Naive thymus-derived CD4-positive, alpha-beta T cell (primary cell): ENCODE results near the gene GPR33. TPM values are rescaled to one million over a fixed set of nuclear protein-coding genes. Genes with fewer than 3 reads are reported as not detected.

Experiments
- ATAC-seq: fragments of 150-1000 bp; cut with Tn5 transposase; 2 replicates; pipeline ENCODE4 v1.10.0; 2021; ENCODE audit warnings: mild to moderate bottlenecking, moderate library complexity
- CTCF ChIA-PET: fragments of 350-600 bp; sonication (Branson Sonifier 250); formaldehyde crosslinking; loops from one replicate; lab custom pipeline; 2021; ENCODE audit warnings: antibody characterized with exemption; lab: Charles Lee
- POLR2A ChIA-PET: fragments of 350-600 bp; sonication (Branson Sonifier 250); formaldehyde crosslinking; loops from one replicate; lab custom pipeline; 2021; ENCODE audit warnings: antibody characterized with exemption, inconsistent platforms; lab: Charles Lee
- DNase-seq, 9 donors: peaks; one replicate each; pipeline versions ENCODE4 v3.0.0 to v3.0.0-alpha.2; 2020 to 2022; ENCODE audit warnings: mixed read lengths in 1 of 9
- H3K27ac ChIP-seq: one replicate; pipeline ENCODE4 v1.7.0; 2013; ENCODE audit warnings: mild to moderate bottlenecking, low read depth, low read length, moderate library complexity
- H3K27me3 ChIP-seq, 2 donors: one replicate each; pipeline ENCODE4 v1.7.0; 2013; ENCODE audit warnings: low read length in 2 of 2, mild to moderate bottlenecking in 2 of 2, moderate library complexity in 2 of 2; ENCODE audit not compliant: control insufficient read depth in 2 of 2, insufficient read depth in 2 of 2
- H3K36me3 ChIP-seq, 3 experiments: 1 replicate in 2 of 3; 2 replicates in 1 of 3; pipeline ENCODE4 v1.7.0; 2013; ENCODE audit warnings: low read length in 3 of 3, mild to moderate bottlenecking in 3 of 3, moderate library complexity in 1 of 3; ENCODE audit not compliant: insufficient read depth in 3 of 3, control insufficient read depth in 2 of 3
- H3K4me1 ChIP-seq, 2 donors: one replicate each; pipeline ENCODE4 v1.7.0; 2013; ENCODE audit warnings: low read length in 2 of 2, mild to moderate bottlenecking in 2 of 2, moderate library complexity in 1 of 2; ENCODE audit not compliant: control insufficient read depth in 2 of 2, insufficient read depth in 2 of 2
- H3K4me3 ChIP-seq: 2 replicates; pipeline ENCODE4 v1.7.0; 2013; ENCODE audit warnings: mild to moderate bottlenecking, low read length
- H3K9me3 ChIP-seq, 3 experiments: 1 replicate in 2 of 3; 2 replicates in 1 of 3; pipeline ENCODE4 v1.7.0; 2013; ENCODE audit warnings: low read length in 3 of 3; ENCODE audit not compliant: control insufficient read depth in 2 of 3
- H3K27ac Mint-ChIP-seq, 9 donors: one replicate each; pipeline ENCODE4 v1.8.0; 2020 to 2022; ENCODE audit warnings: mixed read lengths in 9 of 9, mild to moderate bottlenecking in 8 of 9, moderate library complexity in 5 of 9, inconsistent platforms in 2 of 9
- H3K27me3 Mint-ChIP-seq, 5 donors: one replicate each; pipeline ENCODE4 v1.8.0; 2021 to 2022; ENCODE audit warnings: mixed read lengths in 5 of 5, mild to moderate bottlenecking in 1 of 5
- H3K36me3 Mint-ChIP-seq, 5 donors: one replicate each; pipeline ENCODE4 v1.8.0; 2020 to 2022; ENCODE audit warnings: mixed read lengths in 5 of 5, mild to moderate bottlenecking in 3 of 5, inconsistent platforms in 1 of 5
- H3K4me1 Mint-ChIP-seq, 7 donors: one replicate each; pipeline ENCODE4 v1.8.0; 2020 to 2022; ENCODE audit warnings: mixed read lengths in 7 of 7, mild to moderate bottlenecking in 3 of 7, inconsistent platforms in 1 of 7
- H3K4me3 Mint-ChIP-seq, 10 donors: one replicate each; pipeline ENCODE4 v1.8.0; 2020 to 2022; ENCODE audit warnings: mild to moderate bottlenecking in 10 of 10, mixed read lengths in 10 of 10, moderate library complexity in 6 of 10, inconsistent platforms in 2 of 10
- H3K9me3 Mint-ChIP-seq, 11 donors: one replicate each; pipeline ENCODE4 v1.8.0; 2020 to 2022; ENCODE audit warnings: mixed read lengths in 11 of 11, mild to moderate bottlenecking in 4 of 11, inconsistent platforms in 1 of 11, moderate library complexity in 1 of 11
- intact Hi-C, 2 donors: fragments of 100-400 bp; cut with micrococcal nuclease; formaldehyde crosslinking; loops; one replicate each; pipeline ENCODE4 v1.15.1; 2023
- polyA plus RNA-seq, 2 donors: library from polyadenylated mRNA; unstranded; fragments of 300-500 nt; fragmentation: Illumina TruSeq; gene quantifications; one replicate each; pipeline ENCODE4 v1.2.3, GENCODE V29; 2021
- total RNA-seq, 6 experiments: library from RNA in 5 of 6; stranded (reverse) in 5 of 6; gene quantifications; 1 replicate in 5 of 6; 2 replicates in 1 of 6; pipeline ENCODE4 v1.2.3 and lab custom pipeline; 2021 to 2026

Gene GPR33
- total and polyA plus RNA-seq, 7 experiments from 2014 or later, result 0.29 TPM; not detected in 6

GRCh38 chr14:31449971-31450610, 37.7 kb downstream of the GPR33 start:
- Histone ChIP-seq H3K4me3 (no peak overlapping the region), H3K27ac (no peak overlapping the region), H3K36me3 (peaks cover 0 to 25% (median 0%) of the 10 kb centered on the region in 3 experiments), H3K27me3 (no peaks in the 10 kb centered on the region), H3K9me3 (no peaks in the 10 kb centered on the region), H3K4me1 (no peaks in the 10 kb centered on the region)
- Mint-ChIP-seq H3K4me1 (peaks cover 0 to 23% (median 9%) of the 10 kb centered on the region in 7 donors), H3K27ac (peak overlapping the region in 2 of 9 donors; percentile 20 to 31), H3K9me3 (no peaks in the 10 kb centered on the region), H3K36me3 (peaks cover 7 to 41% (median 24%) of the 10 kb centered on the region in 5 donors), H3K4me3 (no peak overlapping the region), H3K27me3 (no peaks in the 10 kb centered on the region)
- CTCF ChIA-PET, result interaction anchor here (0.6 to 1.0 kb wide), 3 partner anchors 8 to 834 kb away, joined by 3 to 6 read pairs (median 4); no protein-coding TSS in a partner anchor
- DNase-seq (peak in 2 of 9 donors; percentile 1 to 13), ATAC-seq (peak; percentile 75)
- POLR2A ChIA-PET, result no interaction called here
- intact Hi-C loops, result loop anchor here in 1 of 2 donors (5.0 kb wide), 1 partner anchor 73 kb away; no protein-coding TSS in a partner anchor

GRCh38 chr14:31449136-31449535, 38.7 kb downstream of the GPR33 start:
- no peaks in the 10 kb centered on the region for H3K9me3 ChIP-seq
- H3K4me1 ChIP-seq, result no peaks in the 10 kb centered on the region
- CTCF ChIA-PET, result interaction anchor here (0.6 to 1.0 kb wide), 2 partner anchors 68 to 318 kb away, joined by 3 to 6 read pairs; no protein-coding TSS in a partner anchor
- ATAC-seq, result no peak
- Mint-ChIP-seq H3K9me3 (peaks cover 0 to under 1% (median 0%) of the 10 kb centered on the region in 11 donors), H3K27ac (no peak overlapping the region), H3K27me3 (no peaks in the 10 kb centered on the region), H3K4me1 (peaks cover 0 to 14% (median 4%) of the 10 kb centered on the region in 7 donors), H3K4me3 (no peak overlapping the region), H3K36me3 (peaks cover 7 to 44% (median 26%) of the 10 kb centered on the region in 5 donors)
- H3K4me3 ChIP-seq, result no peak overlapping the region
- POLR2A ChIA-PET, result no interaction called here
- no peaks in the 10 kb centered on the region for H3K27me3 ChIP-seq
- H3K27ac ChIP-seq, result no peak overlapping the region
- H3K36me3 ChIP-seq, result peaks cover 0 to 25% (median 0%) of the 10 kb centered on the region in 3 experiments
- no peak for DNase-seq
- intact Hi-C loops, result no loop called here

GRCh38 chr14:31445703-31446102, 42.1 kb downstream of the GPR33 start:
- H3K4me3 Mint-ChIP-seq, result no peak overlapping the region
- ATAC-seq, result no peak

GRCh38 chr14:31442284-31442683, 45.6 kb downstream of the GPR33 start:
- intact Hi-C loops, result no loop called here
- H3K4me1 Mint-ChIP-seq, result no peaks in the 10 kb centered on the region
- POLR2A ChIA-PET, result no interaction called here
- no peak for ATAC-seq
- H3K9me3 Mint-ChIP-seq, result peaks cover 0 to 3% (median 0%) of the 10 kb centered on the region in 11 donors
- no peak overlapping the region for H3K4me3 ChIP-seq
- H3K9me3 ChIP-seq, result no peaks in the 10 kb centered on the region
- CTCF ChIA-PET, result interaction anchor here (0.6 kb wide), 1 partner anchor 7 kb away, joined by 4 read pairs; no protein-coding TSS in a partner anchor
- H3K27ac Mint-ChIP-seq, result no peak overlapping the region
- peaks cover 0 to 43% (median 33%) of the 10 kb centered on the region in 5 donors for H3K36me3 Mint-ChIP-seq
- peak overlapping the region in 1 of 10 donors; percentile 39 for H3K4me3 Mint-ChIP-seq
- no peaks in the 10 kb centered on the region for H3K36me3 ChIP-seq
- no peaks in the 10 kb centered on the region for H3K4me1 ChIP-seq
- no peaks in the 10 kb centered on the region for H3K27me3 Mint-ChIP-seq
- H3K27me3 ChIP-seq, result no peaks in the 10 kb centered on the region
- DNase-seq, result no peak
- no peak overlapping the region for H3K27ac ChIP-seq

More at GRCh38 chr14:31445703-31446102, 42.1 kb downstream of the GPR33 start:
- ChIA-PET CTCF (no interaction called here), POLR2A (interaction anchor here (0.6 kb wide), 1 partner anchor 13 kb away, joined by 3 read pairs; no protein-coding TSS in a partner anchor)
- Histone ChIP-seq H3K9me3 (no peaks in the 10 kb centered on the region), H3K27me3 (no peaks in the 10 kb centered on the region), H3K27ac (no peak overlapping the region), H3K36me3 (peaks cover 0 to 10% (median 0%) of the 10 kb centered on the region in 3 experiments), H3K4me1 (no peaks in the 10 kb centered on the region), H3K4me3 (no peak overlapping the region)
- H3K27me3 Mint-ChIP-seq, result no peaks in the 10 kb centered on the region
- H3K4me1 Mint-ChIP-seq, result no peaks in the 10 kb centered on the region
- peaks cover 3 to 33% (median 21%) of the 10 kb centered on the region in 5 donors for H3K36me3 Mint-ChIP-seq
- no peak overlapping the region for H3K27ac Mint-ChIP-seq
- H3K9me3 Mint-ChIP-seq, result peaks cover 0 to 2% (median 0%) of the 10 kb centered on the region in 11 donors
- intact Hi-C loops, result no loop called here
- no peak for DNase-seq

- DNase-seq, result no peak
- H3K27me3 ChIP-seq, result no peaks in the 10 kb centered on the region
- H3K36me3 ChIP-seq, result no peaks in the 10 kb centered on the region
- Mint-ChIP-seq H3K27ac (no peak overlapping the region), H3K27me3 (no peaks in the 10 kb centered on the region), H3K36me3 (peaks cover 0 to 43% (median 30%) of the 10 kb centered on the region in 5 donors), H3K4me1 (no peaks in the 10 kb centered on the region), H3K4me3 (no peak overlapping the region), H3K9me3 (peaks cover 0 to 3% (median 0%) of the 10 kb centered on the region in 11 donors)
- POLR2A ChIA-PET, result no interaction called here
- H3K4me1 ChIP-seq, result no peaks in the 10 kb centered on the region
- no peak for ATAC-seq
- intact Hi-C loops, result no loop called here
- H3K9me3 ChIP-seq, result no peaks in the 10 kb centered on the region
- no peak overlapping the region for H3K4me3 ChIP-seq
- CTCF ChIA-PET, result interaction anchor here (0.6 kb wide), 1 partner anchor 8 kb away, joined by 4 read pairs; no protein-coding TSS in a partner anchor
- H3K27ac ChIP-seq, result no peak overlapping the region
Observed at GRCh38 chr14:31441273-31442111, 46.3 kb downstream of the GPR33 start.

DNA sequence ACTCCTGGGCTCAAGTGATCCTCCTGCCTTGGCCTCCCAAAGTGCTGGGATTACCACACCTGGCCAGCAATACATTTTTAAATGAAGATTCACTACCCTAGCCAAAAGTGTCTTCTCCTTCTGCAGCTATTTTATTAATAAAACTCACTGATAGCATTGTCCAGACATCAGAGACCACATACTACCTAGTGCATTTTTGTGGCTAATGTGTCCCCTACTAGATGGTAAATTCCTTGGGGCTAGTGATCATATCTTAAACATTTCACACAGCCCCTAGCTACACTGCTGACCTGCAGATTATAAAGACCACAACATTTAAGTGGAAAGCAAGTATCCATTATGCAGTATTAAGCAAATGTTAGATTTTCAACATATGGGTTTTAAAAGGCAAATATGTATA, 47.6 kb downstream of the GPR33 start:
- Histone ChIP-seq H3K27ac (no peak overlapping the region), H3K4me1 (no peaks in the 10 kb centered on the region), H3K36me3 (no peaks in the 10 kb centered on the region), H3K9me3 (no peaks in the 10 kb centered on the region), H3K27me3 (no peaks in the 10 kb centered on the region), H3K4me3 (no peak overlapping the region)
- Mint-ChIP-seq H3K36me3 (peaks cover 0 to 33% (median 26%) of the 10 kb centered on the region in 5 donors), H3K27ac (no peak overlapping the region), H3K4me3 (no peak overlapping the region), H3K27me3 (no peaks in the 10 kb centered on the region), H3K4me1 (no peaks in the 10 kb centered on the region), H3K9me3 (peaks cover 0 to 4% (median 0%) of the 10 kb centered on the region in 11 donors)
- POLR2A ChIA-PET, result no interaction called here
- CTCF ChIA-PET, result no interaction called here
- intact Hi-C loops, result no loop called here
- ATAC-seq (no peak), DNase-seq (no peak)
